Measurements from ENCODE around the gene PPARD. TPM values are rescaled to one million over a fixed set of nuclear protein-coding genes. Genes with fewer than 3 reads are reported as not detected.

The PPARD gene
- total and polyA plus RNA-seq, 4 donors, result 5.9 to 27.7 (median 20.8) TPM

GRCh38 chr6:35359346-35359743 is 17.0 kb downstream of the PPARD start:
- H3K27me3 ChIP-seq (ENCODE audit: control insufficient read depth in 1 of 2, insufficient read depth in 2 of 2, low read length in 1 of 2), result no peaks in the 10 kb centered on the region
- H3K36me3 ChIP-seq (ENCODE audit: control insufficient read depth in 1 of 2, insufficient read depth in 2 of 2, low read length in 1 of 2), result no peaks in the 10 kb centered on the region
- 96 to 97% methylated on average over 5 of the region's 5 CpGs for WGBS, 2 donors
- peak overlapping the region in 1 of 2 donors; percentile 7 for H3K27ac ChIP-seq (ENCODE audit: low read depth in 1 of 2, low read length in 2 of 2)
- DNase-seq (peak in 1 of 2 donors; percentile 59), ATAC-seq (ENCODE audit: low FRiP score) (no peak)
- intact Hi-C loops (cut with DNase I), result no loop called here
- H3K9me3 ChIP-seq (ENCODE audit: control insufficient read depth, low read length), result no peaks in the 10 kb centered on the region
- H3K4me3 ChIP-seq (ENCODE audit: low read length in 2 of 2), result no peak overlapping the region
- peaks cover 0 to 8% of the 10 kb centered on the region in 2 donors for H3K4me1 ChIP-seq (ENCODE audit: control insufficient read depth in 1 of 2, insufficient read depth in 2 of 2, low read length in 2 of 2)

GRCh38 chr6:35359744-35360348 is 17.5 kb downstream of the PPARD start:
- Histone ChIP-seq H3K27me3 (ENCODE audit: control insufficient read depth in 1 of 2, insufficient read depth in 2 of 2, low read length in 1 of 2) (no peaks in the 10 kb centered on the region), H3K36me3 (ENCODE audit: control insufficient read depth in 1 of 2, insufficient read depth in 2 of 2, low read length in 1 of 2) (no peaks in the 10 kb centered on the region), H3K27ac (ENCODE audit: low read depth in 1 of 2, low read length in 2 of 2) (peak overlapping the region in 1 of 2 donors; percentile 37), H3K4me1 (ENCODE audit: control insufficient read depth in 1 of 2, insufficient read depth in 2 of 2, low read length in 2 of 2) (peaks cover 0 to 8% of the 10 kb centered on the region in 2 donors), H3K9me3 (ENCODE audit: control insufficient read depth, low read length) (no peaks in the 10 kb centered on the region), H3K4me3 (ENCODE audit: low read length in 2 of 2) (no peak overlapping the region)
- intact Hi-C loops (cut with DNase I), result no loop called here
- 2 to 10% methylated on average over 2 of the region's 2 CpGs for WGBS, 2 donors
- ATAC-seq (ENCODE audit: low FRiP score) (no peak), DNase-seq (peak; percentile 51 to 54)

- 21 to 25% methylated on average over 8 of the region's 8 CpGs for WGBS, 2 donors
- ATAC-seq (ENCODE audit: low FRiP score) (peak; percentile 51), DNase-seq (peak; percentile 71 to 74)
- intact Hi-C loops (cut with DNase I), result no loop called here
- no peak overlapping the region for H3K4me3 ChIP-seq (ENCODE audit: low read length in 2 of 2)
- no peaks in the 10 kb centered on the region for H3K36me3 ChIP-seq (ENCODE audit: control insufficient read depth in 1 of 2, insufficient read depth in 2 of 2, low read length in 1 of 2)
- peaks cover 0 to 8% of the 10 kb centered on the region in 2 donors for H3K4me1 ChIP-seq (ENCODE audit: control insufficient read depth in 1 of 2, insufficient read depth in 2 of 2, low read length in 2 of 2)
- H3K27ac ChIP-seq (ENCODE audit: low read depth in 1 of 2, low read length in 2 of 2), result peak overlapping the region in 1 of 2 donors; percentile 37
- H3K27me3 ChIP-seq (ENCODE audit: control insufficient read depth in 1 of 2, insufficient read depth in 2 of 2, low read length in 1 of 2), result no peaks in the 10 kb centered on the region
- no peaks in the 10 kb centered on the region for H3K9me3 ChIP-seq (ENCODE audit: control insufficient read depth, low read length)
These were observed 18.2 kb downstream of the PPARD start for GRCh38 chr6:35360349-35361138.

- no peak for ATAC-seq (ENCODE audit: low FRiP score)
- intact Hi-C loops (cut with DNase I), result no loop called here
- H3K4me3 ChIP-seq (ENCODE audit: low read length in 2 of 2), result no peak overlapping the region
- no peaks in the 10 kb centered on the region for H3K9me3 ChIP-seq (ENCODE audit: control insufficient read depth, low read length)
- no peak for DNase-seq
- no peaks in the 10 kb centered on the region for H3K36me3 ChIP-seq (ENCODE audit: control insufficient read depth in 1 of 2, insufficient read depth in 2 of 2, low read length in 1 of 2)
- no peaks in the 10 kb centered on the region for H3K27me3 ChIP-seq (ENCODE audit: control insufficient read depth in 1 of 2, insufficient read depth in 2 of 2, low read length in 1 of 2)
- 95 to 100% methylated on average over 2 of the region's 2 CpGs for WGBS, 2 donors
- H3K27ac ChIP-seq (ENCODE audit: low read depth in 1 of 2, low read length in 2 of 2), result no peak overlapping the region
- peaks cover 0 to 8% of the 10 kb centered on the region in 2 donors for H3K4me1 ChIP-seq (ENCODE audit: control insufficient read depth in 1 of 2, insufficient read depth in 2 of 2, low read length in 2 of 2)
These were observed 19.8 kb downstream of the PPARD start for GRCh38 chr6:35362200-35362599.

DNA sequence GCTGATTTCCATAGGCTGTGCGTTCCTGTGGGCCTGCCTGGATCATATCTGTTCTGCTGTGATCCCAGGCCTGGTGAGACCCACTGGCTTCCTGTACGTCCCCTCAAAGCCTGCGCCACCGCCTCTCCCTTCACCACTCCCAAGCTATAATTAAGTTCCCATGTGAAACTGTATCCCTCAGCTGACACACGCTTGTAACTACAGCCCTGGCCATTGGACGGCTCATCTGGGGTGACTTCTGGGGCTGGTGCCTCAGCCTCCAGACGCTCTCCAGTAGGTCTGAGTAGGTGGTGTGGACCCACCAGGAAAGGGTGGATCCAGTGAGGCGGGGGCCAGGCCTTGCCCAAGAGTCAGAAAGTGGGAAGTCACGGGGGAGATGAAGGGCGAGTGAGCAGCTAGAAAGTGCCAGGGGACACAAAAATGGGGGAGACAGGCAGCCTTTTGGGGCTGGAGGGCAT is 21.0 kb downstream of the PPARD start:
- H3K27ac ChIP-seq (ENCODE audit: low read depth in 1 of 2, low read length in 2 of 2), result no peak overlapping the region

DNA sequence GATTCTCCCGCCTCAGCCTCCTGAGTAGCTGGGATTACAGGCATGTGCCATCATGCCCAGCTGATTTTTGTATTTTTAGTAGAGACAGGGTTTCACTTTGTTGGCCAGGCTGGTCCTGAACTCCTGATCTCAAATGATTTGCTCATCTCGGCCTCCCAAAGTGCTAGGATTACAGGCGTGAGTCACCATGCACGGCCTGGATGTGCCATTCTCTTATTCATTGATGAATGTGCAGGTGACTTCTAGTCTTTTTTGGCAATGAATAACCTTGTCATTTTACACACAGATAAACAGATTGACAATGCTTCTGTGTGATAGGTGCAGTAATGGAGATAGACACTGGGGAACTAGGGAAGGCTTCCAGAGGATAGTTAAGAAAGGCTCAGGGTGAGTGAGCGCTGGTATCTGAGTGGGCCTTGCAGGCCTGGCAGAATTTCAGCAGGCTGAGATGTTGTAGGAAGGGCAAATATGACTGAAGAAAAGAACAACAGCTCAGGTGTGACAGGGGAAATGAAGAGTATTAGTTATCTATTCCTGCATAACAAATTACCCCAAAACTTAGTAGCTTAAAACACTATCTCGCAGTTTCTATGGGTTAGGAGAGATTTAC is 23.3 kb downstream of the PPARD start:
- no peak for ATAC-seq (ENCODE audit: low FRiP score)
- H3K4me1 ChIP-seq (ENCODE audit: control insufficient read depth in 1 of 2, insufficient read depth in 2 of 2, low read length in 2 of 2), result no peaks in the 10 kb centered on the region
- 96 to 98% methylated on average over 6 of the region's 6 CpGs for WGBS, 2 donors
- H3K36me3 ChIP-seq (ENCODE audit: control insufficient read depth in 1 of 2, insufficient read depth in 2 of 2, low read length in 1 of 2), result no peaks in the 10 kb centered on the region
- intact Hi-C loops (cut with DNase I), result no loop called here
- H3K9me3 ChIP-seq (ENCODE audit: control insufficient read depth, low read length), result no peaks in the 10 kb centered on the region
- H3K27me3 ChIP-seq (ENCODE audit: control insufficient read depth in 1 of 2, insufficient read depth in 2 of 2, low read length in 1 of 2), result no peaks in the 10 kb centered on the region
- H3K27ac ChIP-seq (ENCODE audit: low read depth in 1 of 2, low read length in 2 of 2), result no peak overlapping the region
- peak; percentile 4 to 23 for DNase-seq
- no peak overlapping the region for H3K4me3 ChIP-seq (ENCODE audit: low read length in 2 of 2)

More for the DNA sequence above, 21.0 kb downstream of the PPARD start:
- Histone ChIP-seq H3K36me3 (ENCODE audit: control insufficient read depth in 1 of 2, insufficient read depth in 2 of 2, low read length in 1 of 2) (no peaks in the 10 kb centered on the region), H3K4me1 (ENCODE audit: control insufficient read depth in 1 of 2, insufficient read depth in 2 of 2, low read length in 2 of 2) (peaks cover 0 to 8% of the 10 kb centered on the region in 2 donors), H3K9me3 (ENCODE audit: control insufficient read depth, low read length) (no peaks in the 10 kb centered on the region), H3K4me3 (ENCODE audit: low read length in 2 of 2) (no peak overlapping the region), H3K27me3 (ENCODE audit: control insufficient read depth in 1 of 2, insufficient read depth in 2 of 2, low read length in 1 of 2) (no peaks in the 10 kb centered on the region)
- ATAC-seq (ENCODE audit: low FRiP score) (no peak), DNase-seq (peak in 1 of 2 donors; percentile 51)
- intact Hi-C loops (cut with DNase I), result no loop called here
- 79 to 81% methylated on average over 10 of the region's 10 CpGs for WGBS, 2 donors

DNA sequence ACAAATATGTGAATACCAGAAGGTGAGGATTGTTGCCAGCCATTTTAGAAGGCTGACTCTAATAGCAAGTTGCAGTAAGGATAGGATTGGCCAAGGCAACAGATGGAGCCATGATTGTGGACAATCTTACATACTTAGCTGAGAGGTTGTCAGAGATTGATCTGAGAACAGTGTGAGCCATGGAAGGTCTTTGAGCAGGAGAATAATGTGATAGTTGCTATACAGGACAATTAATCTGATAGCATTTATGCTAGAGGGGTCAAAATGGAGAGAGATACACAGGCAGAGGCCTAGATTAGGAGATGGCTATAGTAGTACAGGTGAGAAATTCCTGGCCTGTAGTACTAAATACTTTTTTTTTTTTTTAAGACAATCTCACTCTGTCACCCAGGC is 23.8 kb downstream of the PPARD start:
- ATAC-seq (ENCODE audit: low FRiP score), result no peak
- Histone ChIP-seq H3K27ac (ENCODE audit: low read depth in 1 of 2, low read length in 2 of 2) (no peak overlapping the region), H3K9me3 (ENCODE audit: control insufficient read depth, low read length) (no peaks in the 10 kb centered on the region), H3K36me3 (ENCODE audit: control insufficient read depth in 1 of 2, insufficient read depth in 2 of 2, low read length in 1 of 2) (no peaks in the 10 kb centered on the region), H3K27me3 (ENCODE audit: control insufficient read depth in 1 of 2, insufficient read depth in 2 of 2, low read length in 1 of 2) (no peaks in the 10 kb centered on the region), H3K4me3 (ENCODE audit: low read length in 2 of 2) (no peak overlapping the region), H3K4me1 (ENCODE audit: control insufficient read depth in 1 of 2, insufficient read depth in 2 of 2, low read length in 2 of 2) (no peaks in the 10 kb centered on the region)
- DNase-seq, result no peak
- intact Hi-C loops (cut with DNase I), result no loop called here

DNA sequence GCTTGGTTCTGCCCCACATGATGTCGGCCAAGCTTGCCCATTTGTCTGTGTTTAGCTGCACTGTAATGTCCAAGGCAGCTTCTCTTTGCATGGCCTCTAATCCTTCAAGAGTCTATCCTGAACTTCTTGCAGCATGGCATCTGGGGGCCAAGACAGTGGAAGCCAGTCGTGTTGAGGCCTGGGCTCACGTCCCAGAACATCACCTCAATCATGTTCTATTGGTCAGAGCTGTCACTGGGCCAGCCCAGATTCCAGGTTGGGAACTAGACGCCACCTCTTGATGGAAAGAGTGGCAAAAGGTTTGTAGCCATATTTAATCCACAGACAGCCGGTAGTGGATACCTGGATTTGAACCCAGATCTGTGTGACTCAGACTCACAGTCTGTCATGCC is 25.3 kb downstream of the PPARD start:
- 65 to 72% methylated on average over 5 of the region's 5 CpGs for WGBS, 2 donors
- intact Hi-C loops (cut with DNase I), result no loop called here
- no peak overlapping the region for H3K27ac ChIP-seq (ENCODE audit: low read depth in 1 of 2, low read length in 2 of 2)
- ATAC-seq (ENCODE audit: low FRiP score) (no peak), DNase-seq (peak; percentile 26 to 33)
- no peak overlapping the region for H3K4me3 ChIP-seq (ENCODE audit: low read length in 2 of 2)
- no peaks in the 10 kb centered on the region for H3K9me3 ChIP-seq (ENCODE audit: control insufficient read depth, low read length)
- no peaks in the 10 kb centered on the region for H3K36me3 ChIP-seq (ENCODE audit: control insufficient read depth in 1 of 2, insufficient read depth in 2 of 2, low read length in 1 of 2)
- H3K4me1 ChIP-seq (ENCODE audit: control insufficient read depth in 1 of 2, insufficient read depth in 2 of 2, low read length in 2 of 2), result no peaks in the 10 kb centered on the region
- no peaks in the 10 kb centered on the region for H3K27me3 ChIP-seq (ENCODE audit: control insufficient read depth in 1 of 2, insufficient read depth in 2 of 2, low read length in 1 of 2)

Measured in aorta (tissue), 5 donors.